MM.1S (cell line): Measurements from ENCODE around the gene HS3ST6.
A peak's percentile ranks its signal among the peaks of the same experiment; 100 is the strongest.

Experiments used
- EZH2 ChIP-seq: fragments of 300-600 bp; sonication (generic); optimal IDR thresholded peaks from 2 replicates; pipeline ENCODE3; 2017; ENCODE audit warnings: low read depth, mild to moderate bottlenecking, antibody characterized with exemption, low read length, mixed read lengths
- EZH2phosphoT487 ChIP-seq: fragments of 300-600 bp; sonication (generic); IDR thresholded peaks from 2 replicates; pipeline ENCODE4 v1.6.1; 2018; ENCODE audit warnings: antibody characterized with exemption, low read length
- TF ChIP-seq, protein P1 (sequence below): fragments of 300-600 bp; sonication (generic); IDR thresholded peaks from 2 replicates; pipeline ENCODE4 v1.5.1; 2016; ENCODE audit warnings: antibody characterized with exemption, low read length, mixed read lengths

DNA sequence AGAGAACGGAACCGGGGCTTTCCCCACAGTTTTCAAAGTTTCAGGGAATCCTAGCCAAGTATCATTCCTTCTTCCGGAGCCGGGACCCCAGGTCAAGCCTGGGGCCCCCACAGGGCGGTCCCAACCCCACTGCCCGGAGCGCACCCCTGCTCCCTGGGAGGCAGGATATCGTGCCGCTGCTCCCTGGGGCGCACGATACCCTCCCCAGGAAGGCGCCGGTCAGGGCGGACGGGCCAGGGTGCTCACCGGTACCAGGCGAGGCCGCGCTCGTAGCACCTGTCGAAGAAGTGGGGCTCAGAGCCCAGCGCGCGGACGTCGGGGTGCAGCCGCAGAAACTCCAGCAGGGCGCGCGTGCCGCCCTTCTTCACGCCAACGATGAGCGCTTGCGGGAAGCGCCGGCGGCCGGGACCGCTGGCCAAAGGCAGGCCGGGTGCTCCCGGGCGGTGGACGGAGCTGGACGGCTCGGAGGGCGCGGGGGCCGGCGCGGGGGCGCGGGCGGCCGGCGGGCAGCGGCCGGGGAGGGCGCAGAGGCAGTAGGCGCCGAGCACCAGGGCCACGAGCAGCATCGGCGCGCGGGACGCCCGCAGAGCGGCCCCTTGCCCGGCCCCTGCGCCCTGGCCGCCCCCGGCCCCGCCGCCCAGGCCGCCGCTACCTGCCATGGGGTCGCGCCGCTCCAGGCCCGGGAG is 407 bp downstream of the HS3ST6 start:
- no peak for TF ChIP-seq EZH2phosphoT487
- TF ChIP-seq, protein P1, sequence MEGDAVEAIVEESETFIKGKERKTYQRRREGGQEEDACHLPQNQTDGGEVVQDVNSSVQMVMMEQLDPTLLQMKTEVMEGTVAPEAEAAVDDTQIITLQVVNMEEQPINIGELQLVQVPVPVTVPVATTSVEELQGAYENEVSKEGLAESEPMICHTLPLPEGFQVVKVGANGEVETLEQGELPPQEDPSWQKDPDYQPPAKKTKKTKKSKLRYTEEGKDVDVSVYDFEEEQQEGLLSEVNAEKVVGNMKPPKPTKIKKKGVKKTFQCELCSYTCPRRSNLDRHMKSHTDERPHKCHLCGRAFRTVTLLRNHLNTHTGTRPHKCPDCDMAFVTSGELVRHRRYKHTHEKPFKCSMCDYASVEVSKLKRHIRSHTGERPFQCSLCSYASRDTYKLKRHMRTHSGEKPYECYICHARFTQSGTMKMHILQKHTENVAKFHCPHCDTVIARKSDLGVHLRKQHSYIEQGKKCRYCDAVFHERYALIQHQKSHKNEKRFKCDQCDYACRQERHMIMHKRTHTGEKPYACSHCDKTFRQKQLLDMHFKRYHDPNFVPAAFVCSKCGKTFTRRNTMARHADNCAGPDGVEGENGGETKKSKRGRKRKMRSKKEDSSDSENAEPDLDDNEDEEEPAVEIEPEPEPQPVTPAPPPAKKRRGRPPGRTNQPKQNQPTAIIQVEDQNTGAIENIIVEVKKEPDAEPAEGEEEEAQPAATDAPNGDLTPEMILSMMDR = no peak
- peak; percentile 56 for TF ChIP-seq EZH2
